PC-3 (cell line): ENCODE results near the gene ZRANB1.

Experiments used
- EZH2 ChIP-seq: fragments of 300-600 bp; sonication (generic); IDR thresholded peaks from one replicate; pipeline ENCODE4 v1.6.1; 2017; ENCODE audit warnings: antibody characterized with exemption, mild to moderate bottlenecking, low read length; ENCODE audit not compliant: unreplicated experiment
- TF ChIP-seq, protein P1 (sequence below): fragments of 300-600 bp; sonication (generic); conservative IDR thresholded peaks from 2 replicates; pipeline ENCODE4 v1.5.1; 2017; ENCODE audit warnings: antibody characterized with exemption, low read depth, mild to moderate bottlenecking, low read length

DNA sequence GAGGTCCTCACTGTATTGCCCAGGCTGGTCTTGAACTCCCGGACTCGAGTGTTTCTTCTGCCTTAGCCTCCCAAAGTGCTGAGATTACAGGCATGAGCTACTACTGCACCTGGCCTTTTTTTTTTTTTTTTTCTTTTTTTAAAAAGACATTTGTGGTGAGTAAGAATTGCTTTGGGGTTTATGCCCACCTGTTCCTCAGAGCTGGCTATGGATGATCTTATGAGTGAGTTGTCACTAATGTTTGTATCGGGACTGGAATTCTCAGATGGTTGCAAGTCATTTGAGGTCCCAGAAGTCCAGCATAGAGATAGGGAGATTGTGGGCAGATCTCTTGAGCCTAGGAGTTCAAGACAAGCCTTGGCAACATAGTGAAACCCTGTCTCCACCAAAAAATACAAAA, 35.2 kb downstream of the ZRANB1 start:
- TF ChIP-seq, protein P1, sequence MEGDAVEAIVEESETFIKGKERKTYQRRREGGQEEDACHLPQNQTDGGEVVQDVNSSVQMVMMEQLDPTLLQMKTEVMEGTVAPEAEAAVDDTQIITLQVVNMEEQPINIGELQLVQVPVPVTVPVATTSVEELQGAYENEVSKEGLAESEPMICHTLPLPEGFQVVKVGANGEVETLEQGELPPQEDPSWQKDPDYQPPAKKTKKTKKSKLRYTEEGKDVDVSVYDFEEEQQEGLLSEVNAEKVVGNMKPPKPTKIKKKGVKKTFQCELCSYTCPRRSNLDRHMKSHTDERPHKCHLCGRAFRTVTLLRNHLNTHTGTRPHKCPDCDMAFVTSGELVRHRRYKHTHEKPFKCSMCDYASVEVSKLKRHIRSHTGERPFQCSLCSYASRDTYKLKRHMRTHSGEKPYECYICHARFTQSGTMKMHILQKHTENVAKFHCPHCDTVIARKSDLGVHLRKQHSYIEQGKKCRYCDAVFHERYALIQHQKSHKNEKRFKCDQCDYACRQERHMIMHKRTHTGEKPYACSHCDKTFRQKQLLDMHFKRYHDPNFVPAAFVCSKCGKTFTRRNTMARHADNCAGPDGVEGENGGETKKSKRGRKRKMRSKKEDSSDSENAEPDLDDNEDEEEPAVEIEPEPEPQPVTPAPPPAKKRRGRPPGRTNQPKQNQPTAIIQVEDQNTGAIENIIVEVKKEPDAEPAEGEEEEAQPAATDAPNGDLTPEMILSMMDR = no peak
- TF ChIP-seq EZH2 = no peak
